HG03139 (cell line): Measurements from ENCODE around the gene IL6ST.

Source experiments
- ATAC-seq: cut with Tn5 transposase; IDR thresholded peaks from one replicate; pipeline ENCODE4 v1.9.1; 2021; ENCODE audit not compliant: unreplicated experiment

The IL6ST gene

DNA sequence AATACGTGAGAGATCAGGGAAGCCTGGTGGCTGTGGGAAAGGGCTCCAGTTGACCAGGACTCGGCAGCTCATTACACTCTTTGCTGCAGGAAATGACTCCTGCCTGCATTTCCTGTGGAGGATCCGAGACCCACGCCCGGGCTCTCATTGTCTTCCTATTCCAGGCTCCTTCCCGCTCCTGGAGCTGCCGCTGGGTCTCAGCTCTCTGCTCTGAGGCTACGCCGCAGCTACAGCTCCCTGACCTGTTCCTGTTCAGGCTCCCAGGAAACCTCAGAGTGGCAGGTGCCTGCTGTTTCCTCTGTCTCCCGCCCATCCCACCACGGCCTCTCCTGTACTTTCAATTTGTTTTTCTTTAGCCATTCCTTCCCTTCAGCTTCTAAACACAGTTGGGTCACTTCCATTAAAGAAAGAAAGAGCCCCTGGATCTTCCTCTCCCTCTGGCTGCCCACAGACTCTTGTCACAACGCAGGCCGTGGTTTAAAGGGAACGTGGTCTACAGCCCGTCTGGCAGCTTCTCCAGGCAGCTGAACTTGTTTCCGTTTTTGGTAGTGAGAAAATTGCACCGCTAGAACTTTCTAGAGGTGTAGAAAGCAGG lies 71.5 kb downstream of the IL6ST start:
- ATAC-seq: no peak

DNA sequence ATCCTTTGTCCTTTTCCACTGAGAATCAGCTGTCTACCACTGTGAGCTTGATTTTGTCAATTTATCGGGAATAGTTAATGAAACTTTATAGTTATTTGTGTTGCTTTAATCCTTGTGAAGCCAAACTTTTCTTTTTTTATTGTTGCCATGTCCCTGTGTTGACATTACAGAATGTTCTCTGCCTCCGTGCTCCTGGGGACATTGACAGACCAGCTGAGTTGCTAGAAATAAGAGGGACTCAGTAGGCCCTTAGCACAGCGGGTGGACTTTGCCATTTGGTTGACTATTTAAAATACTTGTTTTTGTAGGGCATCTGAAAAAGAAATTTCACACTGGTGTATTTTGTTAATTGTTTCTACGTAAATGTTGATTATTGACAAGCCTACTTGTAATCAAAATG lies 73.1 kb downstream of the IL6ST start:
- no peak for ATAC-seq

DNA sequence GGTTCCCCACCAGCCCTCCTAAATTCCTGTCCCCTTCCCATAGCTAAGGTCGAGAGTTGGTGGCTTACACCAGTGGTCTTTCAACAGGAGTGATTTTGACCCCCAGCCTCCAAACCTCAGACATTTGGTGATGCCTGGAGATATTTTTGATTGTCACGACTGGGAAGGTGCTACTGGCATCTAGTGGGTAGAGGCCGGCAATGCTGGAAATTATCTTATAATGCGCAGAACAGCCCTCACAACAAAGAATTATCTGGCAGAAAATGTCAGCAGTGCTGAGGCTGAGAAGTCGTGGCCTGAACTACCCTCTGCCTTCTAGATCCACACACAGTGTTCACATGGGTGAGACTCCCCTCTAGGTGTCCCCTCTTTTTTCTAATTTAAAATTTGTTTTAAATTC lies 74.0 kb downstream of the IL6ST start:
- no peak for ATAC-seq

DNA sequence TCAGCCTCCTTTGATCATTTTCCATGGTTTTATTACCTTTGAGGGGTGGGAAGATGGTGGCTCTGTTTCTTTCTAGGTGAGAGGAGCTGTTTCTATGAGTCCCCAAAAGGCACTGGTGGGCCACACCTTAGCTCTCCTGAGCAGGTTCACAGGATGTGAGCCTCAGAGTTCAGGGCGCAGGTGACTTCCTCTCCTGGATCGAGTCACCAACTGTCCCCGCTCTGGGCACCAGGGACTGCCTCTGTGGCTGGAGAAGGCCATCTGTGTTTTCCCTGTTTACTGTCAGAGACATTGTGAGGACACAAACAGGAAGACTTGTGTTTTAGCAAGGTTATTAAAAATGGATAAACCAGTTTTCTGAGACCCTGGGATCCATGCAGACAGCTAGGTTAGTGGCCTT lies 75.1 kb downstream of the IL6ST start:
- no peak for ATAC-seq

DNA sequence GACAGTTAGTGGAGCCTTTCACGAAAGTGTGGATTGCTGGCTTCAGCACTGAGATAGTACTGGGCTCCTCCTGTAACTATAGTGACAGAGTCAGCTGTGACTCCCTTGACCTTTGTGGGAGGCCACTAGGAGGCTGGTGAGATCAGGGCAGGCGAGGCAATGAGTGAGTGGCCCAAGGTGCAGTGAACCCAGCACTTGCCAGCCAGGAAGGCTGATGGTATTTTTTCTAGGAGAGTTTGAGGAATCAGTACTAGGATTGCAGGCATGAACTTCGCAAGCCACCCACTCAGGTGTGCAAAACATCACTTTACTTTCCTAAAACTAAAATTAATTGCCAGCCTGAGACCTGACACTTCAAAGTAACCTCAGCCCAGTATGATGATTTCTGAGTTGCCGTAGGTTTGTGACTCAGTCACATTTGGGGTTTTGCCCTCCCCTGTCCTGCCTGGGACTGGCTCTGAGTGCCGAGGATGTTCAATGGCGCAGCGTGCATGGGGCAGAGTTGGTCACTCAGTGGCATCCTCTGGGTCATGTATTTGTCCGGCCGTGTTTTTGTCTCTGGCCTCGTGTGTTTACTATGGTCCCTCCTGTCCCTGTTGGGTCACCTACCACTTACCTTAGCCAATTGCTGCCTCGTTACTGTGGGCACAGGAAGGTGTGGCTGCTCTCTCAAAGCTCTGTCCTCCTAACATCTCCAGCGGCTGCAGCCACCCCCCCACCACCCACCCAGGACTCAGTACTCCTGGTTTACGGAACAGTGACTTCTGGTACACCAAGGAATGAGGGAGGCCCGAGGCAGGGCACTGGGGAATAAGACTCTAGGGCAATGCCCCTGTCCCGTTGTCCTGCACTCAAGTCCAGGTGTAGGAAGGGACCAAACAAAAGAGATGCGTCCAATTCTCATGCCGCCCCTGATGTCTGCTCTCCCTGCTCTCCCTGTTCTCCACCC lies 76.4 kb downstream of the IL6ST start:
- ATAC-seq: no peak

DNA sequence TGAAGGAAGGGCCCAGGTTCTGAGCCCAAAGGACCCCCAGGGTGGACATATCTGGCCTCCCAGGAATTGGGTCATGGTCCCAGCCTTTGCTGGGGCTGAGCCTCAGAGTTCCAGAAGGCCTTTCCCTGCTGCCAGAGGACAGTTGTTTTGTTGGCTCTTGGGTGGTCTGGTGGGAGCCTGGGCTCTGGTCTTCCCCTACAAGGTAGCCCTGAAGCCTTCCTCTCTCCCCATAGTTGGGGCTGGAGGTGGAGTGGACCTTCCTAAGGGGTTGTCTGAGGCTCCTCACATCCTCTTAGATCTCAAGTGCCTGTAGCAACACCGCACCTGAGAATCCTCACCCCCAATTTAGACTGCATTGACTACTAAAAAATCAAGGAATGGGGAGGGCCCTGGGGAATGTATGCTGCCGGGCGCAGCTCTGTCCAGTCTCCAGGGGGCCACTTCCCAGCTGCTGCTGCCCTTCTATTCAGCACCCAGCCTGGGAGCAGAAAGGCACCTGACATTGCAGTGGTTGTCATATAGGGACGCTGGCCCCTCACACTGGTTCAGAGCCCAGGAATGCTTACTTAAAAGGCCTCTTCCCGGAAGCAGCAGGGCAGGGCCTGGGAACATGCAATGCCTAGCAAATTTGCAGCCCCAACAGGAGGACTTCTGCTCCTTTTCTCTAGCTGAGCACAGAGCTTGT lies 77.2 kb downstream of the IL6ST start:
- no peak for ATAC-seq

DNA sequence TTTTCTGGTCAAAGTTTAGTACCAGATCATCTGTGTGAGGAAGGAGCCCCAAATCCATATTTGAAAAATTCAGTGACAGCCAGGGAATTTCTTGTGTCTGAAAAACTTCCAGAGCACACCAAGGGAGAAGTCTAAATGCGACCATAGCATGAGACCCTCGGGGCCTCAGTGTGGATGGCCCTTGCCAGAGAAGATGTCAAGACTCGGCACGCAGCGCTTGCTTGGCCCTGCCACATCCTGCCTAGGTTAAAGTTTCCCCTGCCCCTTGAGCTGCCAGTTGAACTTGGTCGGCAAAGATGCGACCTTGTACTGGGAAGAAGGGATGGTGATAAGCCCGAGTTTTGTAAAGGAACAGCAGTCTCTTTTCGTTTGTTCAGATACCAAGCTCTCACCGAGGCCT lies 77.8 kb downstream of the IL6ST start:
- ATAC-seq: no peak

DNA sequence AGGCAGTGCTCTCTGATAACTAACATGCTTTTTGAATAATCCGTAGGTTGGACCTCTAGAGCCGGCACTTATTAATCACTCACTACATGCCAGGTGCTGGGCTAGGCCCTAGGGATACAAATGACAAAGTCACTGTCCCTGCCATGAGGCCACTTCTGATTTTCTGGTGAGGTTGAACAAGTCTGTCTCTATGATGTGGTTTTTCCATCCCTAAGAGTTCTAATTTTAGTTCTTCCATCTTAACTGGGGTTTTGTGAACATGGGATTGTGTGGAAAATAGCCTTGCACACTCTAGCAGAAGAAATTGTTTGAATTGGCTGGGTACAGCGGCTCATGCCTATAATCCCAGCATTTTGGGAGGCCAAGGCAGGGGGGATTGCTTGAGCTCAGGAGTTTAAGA lies 79.0 kb downstream of the IL6ST start:
- no peak for ATAC-seq

DNA sequence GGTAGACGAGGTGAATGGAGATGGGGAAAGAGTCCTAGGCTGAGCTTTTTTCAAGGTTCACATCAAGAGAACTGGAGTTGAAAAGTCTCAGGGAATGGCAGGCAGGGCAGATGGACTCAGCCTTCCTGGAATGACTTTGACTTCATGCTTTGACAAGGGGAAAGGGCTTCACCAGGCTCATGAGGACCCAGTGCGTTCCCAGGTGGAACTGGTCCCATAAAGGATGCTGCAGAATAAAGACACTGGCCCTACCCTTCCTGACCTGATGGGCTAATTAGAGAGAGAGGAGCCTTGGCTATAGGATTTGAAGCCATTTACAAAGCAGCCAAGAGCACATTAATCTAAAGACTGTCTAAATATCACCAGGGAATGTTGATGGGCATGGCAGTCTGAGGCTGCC lies 79.8 kb downstream of the IL6ST start:
- no peak for ATAC-seq

DNA sequence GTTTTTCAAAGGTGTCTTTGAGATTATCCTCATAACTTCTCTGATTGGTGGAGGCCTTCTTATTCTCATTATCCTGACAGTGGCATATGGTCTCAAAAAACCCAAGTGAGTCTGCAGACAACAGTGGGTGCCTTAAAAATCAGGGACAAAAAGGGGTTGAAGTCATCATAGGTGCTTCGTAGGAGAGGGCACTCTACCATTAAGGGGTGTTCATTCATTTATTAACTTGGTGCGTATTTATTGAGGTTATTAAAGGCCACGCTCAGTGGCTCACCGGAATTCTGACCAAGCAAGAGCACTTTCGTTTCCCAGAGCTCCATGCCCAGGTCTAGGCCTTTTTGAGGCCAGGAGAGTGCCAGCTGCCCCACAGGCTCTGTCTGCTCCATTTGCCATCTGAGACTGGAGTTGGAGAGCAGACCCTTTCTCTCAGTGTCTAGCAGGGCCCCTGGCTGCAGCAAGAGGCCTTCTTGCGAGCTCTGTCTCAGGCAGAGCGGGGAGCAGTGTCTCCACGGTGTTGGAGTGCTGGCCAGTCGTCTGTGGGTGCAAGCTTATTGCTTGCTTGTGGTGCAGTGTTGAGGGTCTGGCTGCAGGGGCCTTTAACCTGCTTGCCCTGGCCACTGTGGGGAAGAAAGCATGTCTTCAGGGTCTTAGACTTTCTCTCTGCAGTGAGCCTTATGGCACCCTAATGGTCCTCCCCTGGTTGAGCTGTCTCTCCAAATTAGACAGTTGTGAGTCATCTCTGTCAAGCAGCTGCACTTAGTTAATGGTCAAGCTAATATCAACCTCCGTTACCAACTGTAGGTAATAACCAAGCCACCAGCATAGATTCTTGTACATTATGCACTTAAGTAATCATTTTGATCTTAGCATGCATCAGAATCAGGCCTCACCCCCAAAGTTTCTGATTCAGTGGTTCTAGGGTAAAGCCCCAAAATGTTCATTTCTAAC lies 81.0 kb downstream of the IL6ST start:
- peak; percentile 88 for ATAC-seq

DNA sequence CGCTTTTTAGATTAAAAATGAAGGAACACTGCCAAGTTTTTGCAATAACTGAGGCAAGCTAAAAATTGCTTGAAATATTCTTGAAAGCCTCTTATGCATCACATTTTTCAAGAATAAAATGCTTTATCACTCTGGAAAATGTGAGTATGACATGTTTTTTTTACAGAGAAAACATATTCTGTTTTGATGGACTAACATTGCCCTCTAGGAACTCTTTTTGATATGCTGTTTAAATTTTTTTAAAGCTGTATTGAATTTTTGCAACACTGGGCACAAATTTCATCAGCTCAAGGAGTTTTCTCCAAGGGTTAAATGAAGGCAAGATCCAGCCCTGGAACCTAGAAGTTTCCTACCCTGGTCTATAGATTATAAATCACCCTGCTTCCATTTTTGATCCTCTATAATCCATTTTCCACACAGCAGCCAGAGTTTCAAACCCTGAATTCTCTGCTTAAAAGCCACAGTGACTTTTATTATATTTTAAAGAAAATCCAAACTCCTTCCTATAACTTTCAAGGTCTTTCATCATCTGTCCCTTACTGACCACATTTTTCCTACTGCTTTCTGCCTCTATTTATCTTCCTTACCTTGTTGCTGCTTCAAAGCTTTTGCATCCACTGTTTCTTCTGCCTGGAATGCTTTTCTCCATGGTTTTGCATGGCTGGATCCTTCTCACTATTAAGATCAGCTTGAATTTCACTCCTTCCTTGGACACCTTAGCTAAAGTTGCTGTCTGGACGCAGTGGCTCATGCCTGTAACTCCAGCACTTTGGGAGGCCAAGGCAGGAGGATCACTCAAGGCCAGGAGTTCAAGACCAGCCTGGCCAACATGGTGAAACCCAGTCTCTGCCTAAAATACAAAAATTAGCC lies 82.7 kb downstream of the IL6ST start:
- ATAC-seq: no peak

DNA sequence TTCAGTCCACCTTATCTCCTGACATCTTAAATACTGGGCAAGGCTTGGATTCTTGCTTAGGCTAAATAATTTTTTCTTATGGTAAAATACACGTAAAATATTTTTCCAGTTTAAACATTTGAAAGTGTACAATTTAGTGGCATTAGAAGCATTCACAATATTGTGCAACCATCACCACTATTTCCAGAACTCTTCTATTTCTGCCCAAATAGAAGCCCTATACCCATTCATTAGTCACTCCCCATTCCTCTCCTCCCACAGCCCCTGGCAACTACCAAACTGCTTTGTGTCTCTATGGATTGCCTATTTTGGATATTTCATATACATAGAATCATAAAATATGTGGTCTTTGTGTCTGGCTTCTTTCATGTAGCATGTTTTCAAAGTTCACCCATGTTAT lies 86.0 kb downstream of the IL6ST start:
- ATAC-seq: no peak

DNA sequence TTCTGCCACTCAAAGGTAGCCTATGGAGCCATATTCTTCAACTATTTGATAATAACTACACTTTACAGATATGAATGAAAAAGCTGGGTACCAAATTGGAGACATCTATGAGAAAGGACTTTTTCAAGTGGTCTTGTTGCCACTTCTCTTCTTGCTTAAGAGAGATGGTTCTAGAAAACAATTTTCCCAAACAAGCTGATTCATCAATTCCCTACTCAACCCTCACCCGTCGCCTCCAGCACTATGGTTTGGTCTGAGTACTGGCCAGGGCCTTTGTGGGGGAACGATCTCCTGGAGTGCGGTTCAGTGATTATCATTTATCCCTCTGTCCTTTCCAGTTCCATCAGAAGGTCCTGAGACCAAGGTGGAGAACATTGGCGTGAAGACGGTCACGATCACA lies 86.8 kb downstream of the IL6ST start:
- ATAC-seq: no peak

DNA sequence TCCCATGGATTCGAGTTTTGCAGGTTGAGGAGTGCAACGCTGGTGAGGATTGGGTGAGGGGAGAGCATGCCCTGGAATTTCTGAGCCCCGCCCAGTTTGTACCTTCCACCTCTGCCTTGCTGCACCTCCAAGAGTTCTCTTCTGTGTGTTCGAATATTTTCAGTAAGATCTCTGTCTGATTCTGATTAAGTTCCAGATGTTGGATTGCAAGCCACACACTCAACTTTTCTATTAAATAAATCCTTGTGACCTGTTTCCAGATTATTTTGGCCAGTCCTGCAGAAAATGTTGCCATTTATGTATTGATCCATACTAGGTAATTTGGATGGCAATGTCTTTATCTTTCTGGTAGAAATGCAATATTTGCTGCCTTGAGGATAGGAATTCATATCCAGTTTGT lies 89.5 kb downstream of the IL6ST start:
- ATAC-seq: no peak

DNA sequence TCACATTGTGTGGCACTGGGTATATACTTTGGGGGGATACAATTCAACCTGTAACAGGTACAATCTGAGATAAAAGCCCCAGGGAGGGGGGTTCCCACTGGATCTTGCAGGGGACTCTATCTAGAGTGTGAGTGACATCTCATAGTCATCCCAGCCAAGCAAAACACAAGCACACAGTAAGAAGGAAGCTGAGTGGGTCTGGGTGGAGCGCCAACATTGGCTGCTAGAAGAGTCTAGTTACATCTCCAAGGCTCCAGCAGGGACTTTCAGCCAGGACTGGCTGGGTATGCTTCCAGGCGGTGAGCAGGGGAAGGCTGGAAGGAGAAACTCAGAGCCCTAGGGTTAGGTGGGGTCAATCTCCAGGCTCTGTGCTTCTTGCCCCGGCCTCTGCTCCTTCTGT lies 90.6 kb downstream of the IL6ST start:
- ATAC-seq: no peak

DNA sequence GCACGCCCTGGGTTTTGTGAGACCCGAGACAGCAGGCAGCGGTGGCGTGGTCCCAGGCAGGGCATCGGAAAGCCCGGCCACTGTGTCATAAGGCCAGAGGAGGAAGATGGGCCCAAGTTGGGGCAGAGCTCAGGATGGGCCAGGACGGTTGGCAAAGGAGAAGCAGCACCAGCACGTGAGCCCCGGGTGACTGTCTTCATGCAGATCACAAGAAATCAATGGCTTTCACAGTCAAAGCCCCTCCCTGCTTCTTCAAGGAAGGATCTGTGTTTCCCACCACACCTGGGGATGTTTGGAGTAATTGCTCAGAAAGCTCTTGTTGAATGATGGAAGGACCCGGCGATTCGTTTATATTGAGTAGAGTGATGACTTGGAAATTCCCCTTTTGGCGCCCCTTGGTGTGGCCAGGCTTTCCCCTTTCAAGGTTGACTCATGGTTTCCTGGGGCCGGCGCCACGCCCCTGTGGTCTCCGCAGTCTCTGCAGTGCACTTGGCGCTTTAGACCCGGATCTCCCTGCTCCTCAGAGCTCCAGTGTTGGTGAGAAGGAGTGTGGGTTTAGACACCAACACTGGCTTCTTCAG lies 91.6 kb downstream of the IL6ST start:
- ATAC-seq: peak; percentile 79

DNA sequence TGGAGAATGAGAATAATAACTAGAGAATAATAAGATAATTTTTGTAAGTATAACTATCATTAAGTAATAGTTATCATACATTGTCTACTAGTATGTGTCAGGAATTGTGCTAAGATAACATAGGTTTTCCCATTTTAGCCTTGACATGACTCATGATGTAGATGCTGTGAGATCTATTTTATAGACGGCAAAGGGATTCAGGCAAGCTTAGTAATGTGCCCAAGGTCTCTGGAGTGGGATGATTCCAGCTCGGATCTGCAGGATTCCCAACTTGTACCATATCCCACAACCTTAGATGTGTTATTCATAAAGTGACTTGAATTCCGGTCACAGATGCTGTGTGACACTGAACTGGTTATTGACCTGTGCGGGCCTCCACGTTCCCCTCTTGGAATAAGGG lies 92.1 kb downstream of the IL6ST start:
- ATAC-seq: no peak

DNA sequence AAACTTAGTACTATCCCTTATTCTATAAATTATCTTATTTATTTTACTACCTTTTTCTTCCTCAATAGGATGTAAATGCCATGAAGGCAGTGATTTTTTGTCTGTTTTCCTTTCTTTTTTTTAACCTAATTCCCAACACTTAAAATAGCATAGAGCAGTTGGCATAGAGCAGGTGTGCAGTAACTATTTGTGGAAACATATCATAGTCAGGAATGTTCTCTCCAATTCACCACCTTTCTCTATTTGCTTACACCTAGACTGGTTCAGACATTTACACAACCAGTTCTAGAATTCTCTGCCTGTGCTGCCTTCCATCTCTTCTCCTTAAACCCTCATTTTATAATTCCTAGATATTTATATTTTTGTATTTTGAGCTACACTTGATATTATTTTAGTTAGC lies 94.0 kb downstream of the IL6ST start:
- no peak for ATAC-seq

DNA sequence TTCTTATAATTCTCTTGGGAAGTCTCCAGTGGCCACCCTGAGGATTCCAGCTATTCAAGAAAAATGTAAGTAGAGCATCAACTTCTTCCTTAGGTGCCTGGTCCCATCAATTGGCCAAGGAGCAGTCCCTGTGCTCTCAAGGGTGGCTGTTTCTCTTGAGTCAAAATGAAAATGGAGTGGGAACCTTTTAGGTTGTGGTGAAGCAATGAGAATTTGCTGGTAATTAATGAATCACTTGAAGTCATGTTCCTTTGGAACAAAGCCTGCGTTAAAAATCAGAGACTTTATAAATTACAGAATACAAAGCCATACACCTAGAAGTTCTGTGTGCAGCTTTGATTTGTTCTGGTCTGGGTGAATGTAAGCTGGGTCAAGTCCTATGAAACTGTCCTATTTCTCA lies 94.7 kb downstream of the IL6ST start:
- ATAC-seq: no peak

DNA sequence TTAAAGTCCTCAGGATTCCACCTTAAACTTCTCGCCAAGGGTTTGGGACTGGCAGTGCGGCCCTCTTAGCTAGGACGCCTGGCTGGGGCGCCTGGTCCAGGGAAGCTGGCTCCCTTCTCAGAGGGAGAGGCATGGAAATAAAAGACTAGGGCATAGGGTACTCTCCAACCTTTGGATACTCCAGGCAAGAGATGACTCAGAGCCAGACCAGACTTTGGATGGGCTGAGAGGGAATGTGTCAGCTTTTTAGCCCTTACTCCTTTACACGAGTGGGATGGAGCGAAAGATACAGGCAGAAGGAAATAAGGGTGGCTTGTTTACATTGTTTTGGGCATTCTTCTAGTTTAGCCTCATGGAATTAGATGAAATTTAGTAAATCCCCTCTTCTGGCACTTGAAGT lies 95.4 kb downstream of the IL6ST start:
- ATAC-seq: no peak
